K562 (cell line): Measurements from ENCODE around the gene SIT1. TPM values are rescaled to one million over a fixed set of nuclear protein-coding genes. Genes with fewer than 3 reads are reported as not detected.

Experiments used
- CLOCK ChIP-seq: fragments of 250-450 bp; sonication (Bioruptor Pico); IDR thresholded peaks from 2 replicates; pipeline ENCODE4 v1.4.0; 2020; ENCODE audit warnings: mild to moderate bottlenecking, moderate library complexity, borderline replicate concordance
- CTBP1 ChIP-seq: fragments of 450-650 bp; IDR thresholded peaks from 2 replicates; pipeline ENCODE4 v1.6.1; 2016; ENCODE audit warnings: borderline replicate concordance
- E2F5 ChIP-seq: sonication (generic); formaldehyde crosslinking; IDR thresholded peaks from 2 replicates; pipeline ENCODE4 v1.8.0; 2022; ENCODE audit warnings: mild to moderate bottlenecking, missing genetic modification reagents
- EHMT2 ChIP-seq: fragments of 450-650 bp; IDR thresholded peaks from 2 replicates; pipeline ENCODE4 v1.6.1; 2018; ENCODE audit warnings: antibody characterized with exemption
- HDAC8 ChIP-seq: fragments of 450-650 bp; IDR thresholded peaks from 2 replicates; pipeline ENCODE4 v1.6.1; 2016; ENCODE audit warnings: mild to moderate bottlenecking, missing genetic modification characterization, moderate library complexity, missing compliant biosample characterization
- MED1 ChIP-seq: sonication (generic); formaldehyde crosslinking; IDR thresholded peaks from 2 replicates; pipeline ENCODE4 v1.8.1; 2023; ENCODE audit warnings: missing genetic modification reagents, borderline replicate concordance
- PHB ChIP-seq: fragments of 250-450 bp; sonication (Bioruptor Pico); IDR thresholded peaks from 2 replicates; pipeline ENCODE4 v1.5.0; 2021
- RBBP5 ChIP-seq: fragments of 200-600 bp; sonication (generic); IDR thresholded peaks from 2 replicates; pipeline ENCODE4 v1.6.1; 2012; ENCODE audit warnings: borderline replicate concordance, mild to moderate bottlenecking, low read length, control low read depth, inconsistent platforms; ENCODE audit not compliant: insufficient read depth, poor library complexity, severe bottlenecking
- SREBF2 ChIP-seq: sonication (generic); formaldehyde crosslinking; IDR thresholded peaks from 2 replicates; pipeline ENCODE4 v1.4.0; 2020; ENCODE audit warnings: mild to moderate bottlenecking, missing genetic modification reagents
- TCF7L2 ChIP-seq: fragments of 150-350 bp; IDR thresholded peaks from 2 replicates; pipeline ENCODE4 v1.6.1; 2016; ENCODE audit warnings: low read depth, mild to moderate bottlenecking, low read length, moderate library complexity
- TRIM28 ChIP-seq: fragments of 450-650 bp; IDR thresholded peaks from 2 replicates; pipeline ENCODE4 v1.6.1; 2017
- ZBTB12 ChIP-seq: fragments of 250-450 bp; sonication (Bioruptor Pico); IDR thresholded peaks from 2 replicates; pipeline ENCODE4 v1.4.0; 2020
- ZNF12 ChIP-seq: sonication (generic); formaldehyde crosslinking; IDR thresholded peaks from 2 replicates; pipeline ENCODE4 v1.4.0; 2020; ENCODE audit warnings: mild to moderate bottlenecking, missing genetic modification reagents
- ZNF398 ChIP-seq: fragments of 250-450 bp; sonication (Bioruptor Pico); IDR thresholded peaks from 2 replicates; pipeline ENCODE4 v1.8.0; 2021; ENCODE audit warnings: moderate library complexity, mild to moderate bottlenecking, inconsistent platforms
- ZNF592 ChIP-seq: fragments of 450-650 bp; IDR thresholded peaks from 2 replicates; pipeline ENCODE4 v1.6.1; 2017; ENCODE audit warnings: antibody characterized with exemption, mild to moderate bottlenecking
- ZNF75A ChIP-seq: fragments of 450-650 bp; formaldehyde crosslinking; IDR thresholded peaks from 2 replicates; pipeline ENCODE4 v1.4.0; 2020; ENCODE audit warnings: mild to moderate bottlenecking
- ZNF77 ChIP-seq: fragments of 250-450 bp; sonication (Bioruptor Pico); IDR thresholded peaks from 2 replicates; pipeline ENCODE4 v1.5.0; 2020
- ZNF79 ChIP-seq: fragments of 250-450 bp; sonication (Bioruptor Pico); IDR thresholded peaks from 2 replicates; pipeline ENCODE4 v1.4.0; 2020; ENCODE audit warnings: low read depth, mild to moderate bottlenecking, moderate library complexity
- polyA plus RNA-seq, 8 experiments: library from polyadenylated mRNA; depleted of rRNA in 4 of 8; stranded (reverse) in 5 of 8; unstranded in 3 of 8; fragments of >200 nt; fragmentation: Nextera tagmentation in 2 of 8; fragmentation: Illumina TruSeq in 1 of 8; extraction: Ambion mirVana in 2 of 8; extraction: Trizol in 1 of 8; gene quantifications; 2 replicates each; pipeline versions ENCODE4 v1.2.1 to v1.2.3, GENCODE V29; 2011 to 2014; ENCODE audit warnings: inconsistent platforms in 1 of 8, missing spikeins in 1 of 8
- total RNA-seq, 7 experiments: library from RNA; depleted of rRNA in 6 of 7; stranded (reverse); fragments of >200 nt in 6 of 7; fragmentation: Illumina TruSeq in 2 of 7; extraction: Trizol in 2 of 7; gene quantifications; 2 replicates each; pipeline versions ENCODE4 v1.2.1 to v1.2.3, GENCODE V29; 2011 to 2021; ENCODE audit warnings: low replicate concordance in 1 of 7

Gene SIT1
- total and polyA plus RNA-seq, 9 of the 15 experiments (the other 6 are each of a cell fraction or from before 2014, with no cell fraction given): not detected

- TF ChIP-seq ZNF592: no peak; the same call in 1 of the 2 replicates
- TF ChIP-seq PHB (CRISPR knock-in tag): no peak
- no peak; the same call in 1 of the 2 replicates for TF ChIP-seq ZNF12 (CRISPR knock-in tag)
- TF ChIP-seq CLOCK (CRISPR knock-in tag): no peak
- no peak for TF ChIP-seq TRIM28
- no peak for TF ChIP-seq TCF7L2
- TF ChIP-seq E2F5: no peak
- no peak for TF ChIP-seq RBBP5
- TF ChIP-seq ZNF79 (CRISPR knock-in tag): no peak
- no peak for TF ChIP-seq MED1
- no peak for TF ChIP-seq SREBF2 (CRISPR knock-in tag)
- TF ChIP-seq HDAC8 (tag): no peak
- TF ChIP-seq ZBTB12 (CRISPR knock-in tag): no peak
- TF ChIP-seq CTBP1: peak; percentile 56; the same call in 1 of the 2 replicates
- TF ChIP-seq ZNF77 (CRISPR knock-in tag): no peak
- no peak for TF ChIP-seq ZNF75A (CRISPR knock-in tag)
- no peak for TF ChIP-seq EHMT2
- no peak for TF ChIP-seq ZNF398
These were observed 46.6 kb downstream of the SIT1 start (continued) for GRCh38 chr9:35603986-35604577.
